ENCODE data around the gene GALNT10.

DNA sequence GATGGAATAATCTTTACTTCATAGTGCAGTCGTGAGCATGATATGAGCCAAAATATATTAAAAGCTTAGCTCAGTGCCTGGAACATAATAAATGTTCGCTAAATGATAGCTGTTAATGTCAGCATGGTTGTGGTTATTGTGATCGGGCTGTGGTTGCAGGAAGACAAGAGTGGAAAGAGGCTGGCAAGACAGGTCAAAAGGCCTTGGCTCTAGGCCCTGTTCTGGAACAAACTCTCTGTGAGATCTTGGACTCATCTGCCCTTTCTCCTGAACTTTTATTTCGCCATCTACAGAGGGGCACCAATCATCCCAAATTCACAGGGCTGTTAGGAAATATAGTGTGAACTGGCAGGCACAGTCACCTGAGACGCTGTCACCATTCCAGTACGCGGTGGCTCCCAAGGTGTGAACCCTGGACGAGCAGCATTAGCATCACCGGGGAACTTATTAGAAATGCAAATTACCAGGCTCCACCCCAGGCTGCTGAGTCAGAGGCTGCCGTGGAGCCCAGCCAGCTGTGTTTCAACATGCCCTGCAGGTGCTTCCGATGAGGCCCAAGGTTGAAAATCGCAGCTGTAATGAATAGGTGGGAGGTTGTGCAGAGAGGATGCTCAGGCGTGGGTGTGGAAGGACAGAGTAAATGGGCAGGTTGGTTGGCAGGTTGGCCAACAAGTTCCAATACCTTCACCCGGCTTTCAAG is 205.0 kb downstream of the GALNT10 start:
- TF ChIP-seq, protein P1, sequence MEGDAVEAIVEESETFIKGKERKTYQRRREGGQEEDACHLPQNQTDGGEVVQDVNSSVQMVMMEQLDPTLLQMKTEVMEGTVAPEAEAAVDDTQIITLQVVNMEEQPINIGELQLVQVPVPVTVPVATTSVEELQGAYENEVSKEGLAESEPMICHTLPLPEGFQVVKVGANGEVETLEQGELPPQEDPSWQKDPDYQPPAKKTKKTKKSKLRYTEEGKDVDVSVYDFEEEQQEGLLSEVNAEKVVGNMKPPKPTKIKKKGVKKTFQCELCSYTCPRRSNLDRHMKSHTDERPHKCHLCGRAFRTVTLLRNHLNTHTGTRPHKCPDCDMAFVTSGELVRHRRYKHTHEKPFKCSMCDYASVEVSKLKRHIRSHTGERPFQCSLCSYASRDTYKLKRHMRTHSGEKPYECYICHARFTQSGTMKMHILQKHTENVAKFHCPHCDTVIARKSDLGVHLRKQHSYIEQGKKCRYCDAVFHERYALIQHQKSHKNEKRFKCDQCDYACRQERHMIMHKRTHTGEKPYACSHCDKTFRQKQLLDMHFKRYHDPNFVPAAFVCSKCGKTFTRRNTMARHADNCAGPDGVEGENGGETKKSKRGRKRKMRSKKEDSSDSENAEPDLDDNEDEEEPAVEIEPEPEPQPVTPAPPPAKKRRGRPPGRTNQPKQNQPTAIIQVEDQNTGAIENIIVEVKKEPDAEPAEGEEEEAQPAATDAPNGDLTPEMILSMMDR (IDR thresholded peaks at IDR 0.05), result no peak
- TF ChIP-seq POLR2A (IDR thresholded peaks at IDR 0.05), result no peak
